GM10248 (cell line): Measurements from ENCODE around the gene IL33.
A peak's percentile ranks its signal among the peaks of the same experiment; 100 is the strongest.

Experiments used
- CTCF ChIA-PET: fragments of 300-600 bp; sonication (Branson Sonifier 250); formaldehyde crosslinking; extraction: SDS; loops from one replicate; lab custom pipeline; 2021; ENCODE audit warnings: antibody characterized with exemption; lab: Yijun Ruan, JAX
- POLR2A ChIA-PET: fragments of 350-650 bp; sonication (Branson Sonifier 250); formaldehyde crosslinking; extraction: SDS; loops from one replicate; lab custom pipeline; 2020; ENCODE audit warnings: antibody characterized with exemption; lab: Yijun Ruan, JAX
- DNase-seq: peaks from one replicate; pipeline ENCODE4 v3.0.0; 2012; ENCODE audit errors: extremely low spot score
- TF ChIP-seq, protein P1 (sequence below): IDR thresholded peaks from 2 replicates; pipeline ENCODE4 v1.5.1; 2012; ENCODE audit warnings: mild to moderate bottlenecking, low read depth; ENCODE audit errors: extremely low read depth, missing control alignments, control extremely low read depth

The IL33 gene

DNA sequence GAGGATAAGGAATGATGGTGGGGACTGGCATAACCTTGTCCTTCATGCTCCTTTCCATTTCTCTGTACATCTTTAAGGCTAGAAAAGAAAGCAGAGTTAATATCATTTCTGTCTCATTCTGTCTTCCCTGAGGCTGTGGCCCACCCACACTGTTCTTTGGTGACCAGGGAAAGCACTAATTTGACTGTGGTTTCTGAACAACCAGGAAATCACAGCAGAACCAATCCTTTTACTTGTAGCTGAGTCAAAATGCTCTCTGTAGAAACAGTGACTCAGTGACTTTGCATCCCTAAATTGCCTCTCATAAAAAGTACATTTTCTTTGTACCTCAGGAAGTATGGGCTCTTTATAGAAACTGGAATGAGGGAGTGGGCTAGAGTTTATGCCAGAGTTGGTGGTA lies 28.1 kb downstream of the IL33 start:
- ChIA-PET POLR2A (no interaction called here), CTCF (interaction anchor here (1.7 kb wide), 1 partner anchor 63 kb away, joined by 4 read pairs; no protein-coding TSS in a partner anchor)
- DNase-seq = peak; percentile 53
- TF ChIP-seq, protein P1, sequence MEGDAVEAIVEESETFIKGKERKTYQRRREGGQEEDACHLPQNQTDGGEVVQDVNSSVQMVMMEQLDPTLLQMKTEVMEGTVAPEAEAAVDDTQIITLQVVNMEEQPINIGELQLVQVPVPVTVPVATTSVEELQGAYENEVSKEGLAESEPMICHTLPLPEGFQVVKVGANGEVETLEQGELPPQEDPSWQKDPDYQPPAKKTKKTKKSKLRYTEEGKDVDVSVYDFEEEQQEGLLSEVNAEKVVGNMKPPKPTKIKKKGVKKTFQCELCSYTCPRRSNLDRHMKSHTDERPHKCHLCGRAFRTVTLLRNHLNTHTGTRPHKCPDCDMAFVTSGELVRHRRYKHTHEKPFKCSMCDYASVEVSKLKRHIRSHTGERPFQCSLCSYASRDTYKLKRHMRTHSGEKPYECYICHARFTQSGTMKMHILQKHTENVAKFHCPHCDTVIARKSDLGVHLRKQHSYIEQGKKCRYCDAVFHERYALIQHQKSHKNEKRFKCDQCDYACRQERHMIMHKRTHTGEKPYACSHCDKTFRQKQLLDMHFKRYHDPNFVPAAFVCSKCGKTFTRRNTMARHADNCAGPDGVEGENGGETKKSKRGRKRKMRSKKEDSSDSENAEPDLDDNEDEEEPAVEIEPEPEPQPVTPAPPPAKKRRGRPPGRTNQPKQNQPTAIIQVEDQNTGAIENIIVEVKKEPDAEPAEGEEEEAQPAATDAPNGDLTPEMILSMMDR = no peak

DNA sequence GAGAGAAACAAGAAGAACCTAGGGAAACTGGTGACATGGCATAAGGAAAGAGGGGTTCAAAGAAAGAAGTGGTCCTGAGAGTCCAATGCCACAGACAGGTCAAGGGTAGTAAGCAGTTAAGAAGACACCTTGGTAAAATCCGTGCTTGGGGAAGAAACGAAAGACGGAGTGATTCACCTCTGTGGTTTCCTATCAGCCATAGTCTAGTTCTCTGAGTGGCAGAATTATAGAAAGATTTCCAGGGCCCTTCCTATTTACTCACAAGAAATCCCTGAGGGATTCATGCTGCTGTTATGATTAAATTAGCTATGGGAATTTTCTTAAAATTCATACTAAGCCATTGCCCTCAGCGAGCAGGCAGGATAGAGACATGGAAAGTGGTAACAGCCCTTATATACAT lies 31.7 kb downstream of the IL33 start:
- TF ChIP-seq, protein P1 = no peak
- POLR2A ChIA-PET = no interaction called here
- no peak for DNase-seq
- CTCF ChIA-PET = interaction anchor here (1.0 to 1.4 kb wide), 2 partner anchors 11 to 59 kb away, joined by 3 read pairs; no protein-coding TSS in a partner anchor

DNA sequence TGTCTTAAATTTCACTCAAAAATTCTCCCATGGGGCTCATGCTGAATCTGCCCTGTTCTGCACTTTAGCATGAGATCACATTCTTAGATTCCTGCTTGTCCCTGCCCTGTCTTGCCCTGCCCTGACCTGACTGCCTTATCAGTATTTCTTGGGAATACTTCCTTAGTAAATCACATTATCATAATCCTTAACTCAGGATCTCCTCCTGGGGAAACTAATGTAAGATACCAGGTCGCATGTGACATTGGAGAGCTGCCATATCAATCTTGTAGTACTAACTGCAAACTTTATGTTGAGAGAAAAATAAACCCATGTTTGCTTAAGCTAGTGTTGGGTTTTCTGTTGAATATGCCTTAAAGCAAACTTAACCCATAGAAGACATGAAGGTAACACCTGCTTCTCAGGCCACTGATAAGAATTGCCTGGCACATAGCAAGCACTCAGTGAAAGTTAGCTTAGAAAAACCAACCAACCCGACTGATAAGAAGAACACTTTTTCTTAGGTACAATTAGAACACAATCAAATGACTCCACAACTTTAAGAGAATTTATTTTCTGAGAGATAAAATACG lies 53.3 kb downstream of the IL33 start:
- DNase-seq = no peak
- ChIA-PET POLR2A (no interaction called here), CTCF (interaction anchor here (2.7 kb wide), 1 partner anchor 9 kb away, joined by 7 read pairs; no protein-coding TSS in a partner anchor)
- TF ChIP-seq, protein P1 = no peak

DNA sequence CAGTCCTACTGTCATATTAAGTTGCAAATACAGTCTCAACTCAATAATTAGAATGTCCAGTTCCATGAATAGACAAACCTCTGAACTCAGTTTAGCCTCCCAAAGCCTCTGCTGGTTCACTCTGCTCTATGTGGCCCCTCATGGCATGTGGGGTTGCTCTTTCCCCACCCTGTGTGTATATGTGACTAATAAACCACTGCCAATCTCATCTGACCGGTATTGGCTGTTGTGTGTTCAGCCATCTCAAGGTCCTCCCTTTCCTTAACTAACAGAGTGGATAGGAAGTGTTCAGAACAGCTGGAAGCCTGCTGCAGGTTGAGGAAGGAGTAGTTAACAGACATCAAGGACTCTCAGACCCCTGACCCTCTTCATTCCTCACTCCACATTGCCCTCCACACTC lies 55.3 kb downstream of the IL33 start:
- ChIA-PET POLR2A (no interaction called here), CTCF (no interaction called here)
- TF ChIP-seq, protein P1 = no peak
- no peak for DNase-seq

DNA sequence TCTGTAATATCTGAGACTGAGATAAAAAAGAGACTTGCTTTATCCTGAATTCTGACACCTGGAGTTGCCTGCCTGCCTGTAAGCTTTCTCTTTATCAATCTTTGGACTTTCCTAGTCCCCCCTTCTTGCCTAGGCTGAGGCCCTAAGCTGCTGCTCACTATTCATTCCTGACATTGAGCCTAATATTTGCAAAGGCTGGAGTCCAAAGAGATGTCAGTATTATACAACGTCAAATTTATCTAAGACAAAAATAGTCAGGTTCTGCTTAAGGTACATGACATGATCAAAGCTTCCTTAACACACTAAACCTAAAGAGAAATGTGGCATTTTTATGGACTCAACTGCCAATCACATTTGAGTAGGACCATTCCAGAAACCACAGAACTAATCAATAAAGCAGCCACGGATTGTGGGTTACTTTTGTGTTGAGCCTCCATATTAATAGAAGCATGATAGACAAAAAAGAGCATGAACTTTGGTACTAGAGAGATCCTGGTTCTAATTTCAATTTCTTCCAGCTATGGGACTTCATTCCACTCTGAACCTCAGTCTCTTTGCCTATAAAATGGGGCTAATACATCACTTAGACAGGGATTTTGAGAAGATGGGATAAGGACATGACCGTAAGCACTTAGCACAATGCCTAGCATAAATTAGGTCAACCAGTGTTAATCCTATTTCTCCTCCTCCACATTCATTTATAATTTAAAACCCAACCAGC lies 56.1 kb downstream of the IL33 start:
- POLR2A ChIA-PET = no interaction called here
- CTCF ChIA-PET = interaction anchor here (1.3 kb wide), 1 partner anchor 34 kb away, joined by 4 read pairs; no protein-coding TSS in a partner anchor
- TF ChIP-seq, protein P1 = no peak

DNA sequence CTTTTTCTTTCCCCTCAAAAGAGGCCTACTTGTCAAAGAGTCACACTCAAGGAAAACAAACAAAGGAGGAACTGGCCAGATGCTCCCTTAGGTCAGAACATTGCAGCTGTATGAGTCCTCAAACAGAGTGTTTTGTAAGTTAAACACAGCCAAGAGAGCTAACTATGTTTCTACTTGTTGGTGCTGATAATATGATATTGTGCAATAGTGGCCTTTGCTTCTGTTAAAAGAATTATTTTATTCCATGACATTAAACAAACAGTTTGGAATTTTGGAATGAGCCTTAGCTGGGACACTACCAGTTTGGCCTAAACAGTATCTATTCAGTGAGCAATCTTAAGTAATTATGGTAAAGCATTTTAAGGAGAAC lies 56.6 kb downstream of the IL33 start:
- DNase-seq = no peak
- TF ChIP-seq, protein P1 = no peak
- CTCF ChIA-PET = interaction anchor here (1.3 kb wide), 1 partner anchor 34 kb away, joined by 4 read pairs; no protein-coding TSS in a partner anchor
- POLR2A ChIA-PET = no interaction called here

More for the DNA sequence above, 56.1 kb downstream of the IL33 start:
- no peak for DNase-seq
